Measurements from ENCODE around the gene SLC12A3.

- TF ChIP-seq GTF2F1 (IDR thresholded peaks at IDR 0.05; ENCODE audit: borderline replicate concordance, low read depth, low read length) (no peak), EZH2 (IDR thresholded peaks at IDR 0.05; ENCODE audit: low read depth, low read length, severe bottlenecking) (no peak)
Observed at GRCh38 chr16:56894331-56894917, 29.4 kb downstream of the SLC12A3 start.

All from H1 (cell line).